HG03108 (cell line): ENCODE data around the gene PPL.

Experiments used
- ATAC-seq: cut with Tn5 transposase; IDR thresholded peaks from one replicate; pipeline ENCODE4 v1.9.1; 2021; ENCODE audit warnings: moderate library complexity; ENCODE audit not compliant: unreplicated experiment

PPL gene

GRCh38 chr16:4839942-4840341 lies 97.0 kb downstream of the PPL start:
- no peak for ATAC-seq

- ATAC-seq = no peak
Observed at GRCh38 chr16:4837733-4838501, 99.0 kb downstream of the PPL start.

GRCh38 chr16:4836727-4837126 lies 100.2 kb downstream of the PPL start:
- ATAC-seq = no peak

GRCh38 chr16:4833584-4833983 lies 103.4 kb downstream of the PPL start:
- no peak for ATAC-seq

GRCh38 chr16:4832698-4833343 lies 104.1 kb downstream of the PPL start:
- ATAC-seq = no peak
